NCI-H2171 treated with DMSO at 0.1 percent for 48 hours (cell line): ENCODE results near the gene PHACTR4.
"Not testable (repeated sequence)": the region's sequence is repeated elsewhere in the genome, so short reads cannot be mapped to it uniquely, and the experiment has no call there.

Experiments
- DNase-seq: peaks from one replicate; lab custom pipeline; 2025; lab: John Stamatoyannopoulos, UW

Gene PHACTR4

GRCh38 chr1:28369371-28370238 lies at the start of gene PHACTR4:
TSS of gene PHACTR4 (plus strand) at chr1:28369740. CDS start at chr1:28407448, 37,708 bp downstream.
- peak; percentile 94 for DNase-seq

DNA sequence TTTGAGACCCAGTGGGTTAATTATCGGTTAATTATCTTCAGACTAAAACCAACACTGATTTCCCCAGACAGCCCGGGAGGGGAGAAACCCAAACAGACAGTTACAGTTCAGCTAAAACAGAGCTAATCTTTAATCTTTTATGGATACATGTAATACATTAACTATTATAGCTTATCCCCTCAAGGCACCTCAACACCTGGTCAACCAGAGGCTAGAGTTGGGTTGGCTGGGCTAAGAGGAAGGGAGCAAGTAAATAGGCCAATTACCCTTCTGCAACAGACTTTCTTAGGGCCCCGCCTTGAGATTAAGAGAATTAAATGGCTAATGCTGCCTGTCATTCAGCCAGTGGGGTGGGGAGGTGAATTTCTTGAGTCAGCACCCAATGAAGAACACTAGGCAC lies 47.3 kb upstream of the PHACTR4 start:
- no peak for DNase-seq

- DNase-seq, result no peak
Observed at GRCh38 chr1:28323720-28324119, 45.8 kb upstream of the PHACTR4 start.

DNA sequence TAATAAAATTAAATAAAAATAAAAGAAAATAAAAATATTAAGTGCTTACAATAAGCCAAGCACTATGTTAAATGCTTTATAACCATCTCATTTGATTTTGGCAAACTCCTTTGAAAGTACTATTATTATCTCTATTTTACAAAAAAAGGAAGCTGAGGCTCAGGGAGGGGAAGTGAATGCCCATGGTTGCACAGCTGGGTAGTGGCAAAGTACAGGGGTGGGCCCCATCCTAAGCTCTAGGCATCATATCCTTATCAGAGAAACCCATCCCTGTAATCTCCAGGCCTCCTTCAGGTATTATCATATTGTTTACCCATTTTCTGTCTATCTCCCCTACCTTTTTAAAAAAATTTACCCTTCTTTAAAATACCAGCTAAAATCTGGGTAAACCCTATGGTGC lies 43.0 kb upstream of the PHACTR4 start:
- DNase-seq, result no peak

- no peak for DNase-seq
Observed at GRCh38 chr1:28326984-28327383, 42.6 kb upstream of the PHACTR4 start.

DNA sequence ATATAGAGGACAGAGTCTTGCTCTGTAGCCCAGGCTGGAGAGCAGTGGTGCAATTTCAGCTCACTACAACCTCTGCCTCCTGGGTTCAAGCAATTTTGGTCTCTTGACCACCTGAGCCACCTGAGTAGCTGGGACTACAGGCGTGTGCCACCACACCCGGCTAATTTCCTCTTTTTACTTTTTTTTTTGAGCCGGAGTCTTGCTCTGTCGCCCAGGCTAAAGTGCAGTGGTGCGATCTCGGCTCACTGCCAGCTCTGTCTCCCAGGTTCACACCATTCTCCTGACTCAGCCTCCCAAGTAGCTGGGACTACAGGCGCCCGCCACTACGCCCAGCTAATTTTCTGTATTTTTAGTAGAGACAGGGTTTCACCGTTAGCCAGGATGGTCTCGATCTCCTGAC lies 42.1 kb upstream of the PHACTR4 start:
- DNase-seq, result not testable (repeated sequence)

DNA sequence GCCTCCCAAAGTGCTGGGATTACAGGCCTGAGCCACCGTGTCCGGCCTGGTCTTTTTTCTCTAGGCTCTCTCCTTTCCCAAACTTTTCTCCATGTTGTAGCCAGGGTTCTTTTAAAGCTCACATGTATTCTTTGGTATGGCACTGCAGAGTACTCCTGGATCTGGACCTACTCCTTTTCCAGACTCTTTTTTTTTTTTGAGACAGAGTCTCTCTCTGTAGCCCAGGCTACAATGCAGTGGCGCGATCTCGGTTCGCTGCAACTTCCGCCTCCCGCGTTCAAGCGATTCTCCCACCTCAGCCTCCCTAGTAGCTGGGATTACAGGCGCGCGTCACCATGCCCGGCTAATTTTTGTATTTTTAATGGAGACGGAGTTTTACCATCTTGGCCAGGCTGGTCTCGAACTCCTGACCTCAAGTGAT lies 41.3 kb upstream of the PHACTR4 start:
- no peak for DNase-seq

DNA sequence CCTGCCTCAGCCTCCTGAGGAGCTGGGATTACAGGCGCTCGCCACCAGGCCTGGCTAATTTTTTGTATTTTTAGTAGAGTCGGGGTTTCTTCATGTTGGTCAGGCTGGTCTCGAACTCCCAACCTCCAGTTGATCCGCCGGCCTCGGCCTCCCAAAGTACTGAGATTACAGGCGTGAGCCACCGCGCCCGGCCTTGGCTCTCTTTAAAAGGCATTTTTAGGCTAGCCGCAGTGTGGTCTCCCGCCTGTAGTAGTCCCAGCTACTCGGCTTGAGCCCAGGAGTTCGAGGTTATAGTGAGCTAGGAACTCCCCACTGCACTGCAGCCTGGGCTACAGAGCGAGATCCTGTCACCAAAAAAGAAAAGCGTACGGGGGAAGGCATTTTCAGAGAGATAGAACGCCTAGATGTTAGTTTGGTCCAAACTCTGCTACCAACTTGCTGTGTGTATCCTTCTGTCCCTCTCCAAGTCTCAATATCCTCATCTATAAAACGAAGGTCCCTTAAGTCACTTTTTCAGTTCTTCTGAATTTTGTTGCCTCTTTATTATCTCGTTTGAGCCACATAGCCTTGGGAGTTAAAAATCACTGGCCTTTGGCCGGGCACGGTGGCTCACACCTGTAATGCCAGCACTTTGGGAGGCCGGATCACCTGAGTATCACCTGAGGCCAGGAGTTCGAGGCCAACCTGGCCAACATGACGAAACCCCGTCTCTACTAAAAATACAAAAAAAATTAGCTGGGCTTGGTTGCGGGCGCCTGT lies 40.0 kb upstream of the PHACTR4 start:
- peak; percentile 36 for DNase-seq

DNA sequence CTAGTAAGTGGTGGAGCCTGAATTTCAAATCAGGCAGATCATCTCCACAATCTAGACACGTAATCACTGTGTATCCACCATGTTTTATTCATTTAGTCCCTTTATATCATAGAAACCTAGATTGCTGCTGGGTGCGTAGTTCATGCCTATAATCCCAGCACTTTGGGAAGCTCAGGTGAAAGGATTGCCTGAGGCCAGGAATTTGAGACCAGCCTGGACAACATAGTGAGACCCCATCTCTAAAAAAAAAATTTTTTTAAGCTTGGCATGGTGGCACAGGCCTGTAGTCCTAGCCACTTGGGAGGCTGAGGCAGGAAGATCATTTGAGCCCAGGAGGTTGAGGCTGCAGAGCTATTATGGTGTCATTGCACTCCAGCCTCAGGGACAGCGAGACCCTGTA lies 30.6 kb upstream of the PHACTR4 start:
- no peak for DNase-seq

- DNase-seq, result no peak
Observed at GRCh38 chr1:28339551-28339950, 30.0 kb upstream of the PHACTR4 start.

DNA sequence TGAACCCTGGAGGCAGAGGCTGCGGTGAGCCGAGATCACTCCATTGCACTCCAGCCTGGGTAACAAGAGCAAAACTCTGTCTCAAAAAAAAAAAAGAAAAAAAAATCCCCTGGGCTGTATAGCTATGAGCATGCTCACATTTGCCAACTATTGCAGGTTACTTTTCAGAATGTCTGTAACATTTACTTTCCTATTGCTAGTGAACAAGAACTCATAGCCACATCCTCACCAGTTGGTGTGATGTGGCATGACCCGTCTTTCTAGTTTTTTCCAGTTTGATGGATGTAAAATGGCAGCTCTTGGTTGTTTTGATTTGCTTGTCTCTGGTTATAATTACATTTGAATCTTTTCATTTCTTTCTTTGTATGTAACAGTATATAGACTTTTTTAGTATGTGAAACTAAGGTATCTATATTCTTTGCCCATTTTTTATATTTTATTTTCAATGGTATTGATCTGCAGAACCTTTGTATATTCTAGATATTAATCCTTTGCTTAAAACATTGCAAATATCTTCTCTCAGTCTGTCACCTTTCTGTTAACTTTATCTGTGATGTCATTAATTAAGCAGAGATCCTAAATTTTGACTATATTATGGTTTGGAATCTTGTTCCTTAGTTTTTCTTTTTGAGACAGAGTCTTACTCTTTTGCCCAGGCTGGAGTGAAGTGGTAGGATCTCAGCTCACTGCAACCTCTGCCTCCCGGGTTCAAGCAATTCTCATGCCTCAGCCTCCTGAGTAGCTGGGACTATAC lies 29.1 kb upstream of the PHACTR4 start:
- DNase-seq, result no peak

- no peak for DNase-seq
Observed at GRCh38 chr1:28341591-28341990, 27.9 kb upstream of the PHACTR4 start.

GRCh38 chr1:28343405-28343804 lies 26.1 kb upstream of the PHACTR4 start:
- no peak for DNase-seq

DNA sequence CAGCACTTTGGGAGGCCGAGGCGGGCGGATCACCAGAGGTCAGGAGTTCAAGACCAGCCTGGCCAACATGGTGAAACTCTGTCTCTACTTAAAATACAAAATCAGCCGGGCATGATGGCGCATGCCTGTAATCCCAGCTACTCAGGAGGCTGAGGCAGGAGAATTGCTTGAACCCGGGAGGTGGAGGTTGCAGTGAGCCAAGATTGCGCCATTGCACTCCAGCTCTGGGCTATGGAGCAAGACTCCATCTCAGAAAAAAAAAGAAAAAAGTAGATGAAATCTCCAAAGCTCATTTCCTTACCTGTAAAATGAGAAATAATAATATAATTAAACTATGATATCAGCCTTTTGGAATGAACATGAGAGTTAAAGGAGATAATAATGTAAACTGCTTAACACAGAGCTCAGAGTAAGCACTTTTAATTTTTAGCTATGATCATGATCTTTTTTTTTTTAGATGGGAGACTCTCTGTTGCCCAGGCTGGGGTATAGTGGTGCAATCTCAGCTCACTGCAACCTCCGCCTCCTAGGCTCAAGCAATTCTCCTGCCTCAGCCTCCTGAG lies 16.2 kb upstream of the PHACTR4 start:
- DNase-seq, result not testable (repeated sequence)

DNA sequence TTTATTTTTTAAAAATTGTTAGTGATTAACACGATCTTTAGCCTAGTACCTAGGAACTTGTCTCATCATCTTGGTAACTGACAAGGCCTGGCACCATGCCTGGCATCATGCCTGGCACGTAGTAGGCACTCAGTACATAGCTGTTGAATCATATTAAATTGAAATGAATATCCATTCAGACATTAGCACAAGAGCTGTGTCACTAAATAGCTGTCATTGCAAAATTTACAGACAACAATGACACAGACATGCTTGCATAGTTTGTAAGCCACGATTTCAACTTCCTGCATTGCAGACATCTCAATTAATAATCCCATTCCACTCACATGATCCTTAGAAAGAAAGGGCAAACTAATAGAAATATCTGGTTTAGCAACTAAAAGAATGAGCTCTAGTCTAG lies 15.4 kb upstream of the PHACTR4 start:
- DNase-seq, result no peak

DNA sequence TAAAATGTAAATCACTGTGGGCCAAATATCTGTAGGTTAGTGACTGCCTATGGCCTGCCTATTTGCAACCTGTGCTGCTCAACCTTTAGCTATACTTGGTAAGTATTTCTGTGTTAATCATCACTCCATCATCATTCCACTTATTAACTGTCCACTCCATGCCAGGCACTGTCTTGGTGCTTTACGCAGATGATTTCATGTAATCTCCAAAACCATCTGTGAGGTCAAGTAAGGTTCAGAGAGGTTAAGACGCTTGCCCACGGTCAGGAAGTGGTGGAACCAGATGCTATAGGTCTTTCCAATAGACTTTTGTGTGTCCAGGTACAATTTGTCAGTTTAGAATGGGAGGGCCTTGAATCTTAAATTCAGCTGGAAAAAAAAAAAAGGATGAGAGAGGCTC lies 10.8 kb upstream of the PHACTR4 start:
- DNase-seq, result no peak

DNA sequence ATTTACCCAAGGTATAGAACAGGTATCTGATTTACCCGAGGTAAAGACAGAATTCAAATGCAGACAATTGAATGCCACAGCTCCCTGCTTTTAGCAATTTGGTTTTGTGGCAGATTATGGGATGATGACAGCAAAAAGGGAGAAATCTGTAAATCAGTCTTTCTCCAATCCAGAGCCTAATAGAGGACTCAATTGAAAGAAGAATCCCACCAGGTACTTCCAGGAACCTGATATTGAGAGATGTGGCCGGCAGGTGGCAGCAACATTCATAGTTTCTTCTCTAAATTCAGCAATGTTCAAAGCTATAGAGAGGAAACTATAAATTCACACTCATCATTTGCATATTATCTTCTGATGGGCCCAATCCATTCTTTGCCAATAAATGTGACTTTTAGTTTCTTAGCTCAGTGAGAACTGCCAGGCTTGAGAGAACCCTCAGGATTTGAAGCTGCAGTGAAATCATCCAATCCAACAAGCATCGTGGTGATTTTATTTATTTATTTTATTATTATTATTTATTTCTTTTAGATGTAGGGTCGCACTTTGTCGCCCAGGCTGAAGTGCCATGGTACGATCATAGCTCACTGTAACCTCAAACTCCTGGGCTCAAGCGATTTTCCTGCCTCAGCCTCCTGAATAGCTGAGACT lies 9.8 kb upstream of the PHACTR4 start:
- DNase-seq, result peak; percentile 70

- DNase-seq, result no peak
Observed at GRCh38 chr1:28364888-28365287, 4.7 kb upstream of the PHACTR4 start.

DNA sequence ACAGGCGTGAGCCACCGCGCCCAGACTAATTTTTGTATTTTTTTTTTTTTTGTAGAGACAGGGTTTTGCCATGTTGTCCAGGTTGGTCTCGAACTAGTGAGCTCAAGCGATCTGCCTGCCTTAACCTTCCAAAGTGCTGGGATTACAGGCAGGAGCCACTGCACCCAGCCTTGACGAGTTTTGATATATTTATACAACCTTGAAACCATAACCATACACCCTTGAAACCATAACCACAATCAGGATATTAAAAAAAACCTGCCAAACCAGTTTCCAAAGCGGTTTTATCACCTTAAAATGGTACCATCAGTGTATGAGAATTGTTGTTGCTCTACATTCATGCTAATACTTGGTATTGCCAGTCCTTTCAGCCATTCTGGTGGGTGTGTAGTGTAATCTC lies 3.7 kb upstream of the PHACTR4 start:
- no peak for DNase-seq

GRCh38 chr1:28368608-28369007 lies 932 bp upstream of the PHACTR4 start:
- DNase-seq, result not testable (repeated sequence)

DNA sequence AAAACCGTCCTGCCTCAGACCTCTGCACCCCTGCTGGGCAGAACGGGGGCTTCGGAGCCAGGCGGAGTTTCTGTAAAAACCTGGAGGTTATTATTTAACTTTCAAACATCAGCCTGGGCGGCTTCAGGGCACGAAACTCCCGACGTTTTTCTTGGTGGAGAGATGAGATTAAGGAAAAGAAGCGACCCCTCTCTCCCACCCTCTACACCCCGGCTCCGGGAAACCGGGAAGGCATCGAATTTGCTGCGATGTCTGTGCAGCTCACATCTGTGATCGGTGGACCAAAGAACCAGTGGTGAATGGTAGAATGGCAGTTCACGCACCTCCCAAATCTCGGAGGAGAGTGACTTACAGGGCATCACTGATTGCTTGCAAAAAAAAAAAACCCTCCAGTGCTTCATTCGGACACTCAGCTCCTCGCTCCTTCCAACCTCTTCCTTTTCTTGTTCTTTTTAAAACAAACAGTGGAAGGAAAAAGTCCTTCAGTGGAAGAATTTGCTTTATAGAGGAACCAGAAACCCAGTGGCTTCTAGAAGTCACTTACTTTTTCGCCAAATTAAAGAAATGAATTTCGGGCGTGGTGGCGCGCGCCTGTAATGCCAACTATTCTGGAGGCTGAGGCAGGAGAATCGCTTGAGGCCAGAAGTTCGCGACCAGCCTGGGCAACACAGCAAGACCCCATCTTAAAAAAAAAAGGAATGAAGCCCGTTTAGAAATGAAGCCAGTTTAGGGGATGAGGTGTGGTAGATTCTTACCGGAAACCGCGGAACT lies 884 bp downstream of the PHACTR4 start:
- DNase-seq, result peak; percentile 50
